OCI-LY3 (cell line): ENCODE measurements around the gene UBAC1.

Source experiments
- H2AFZ ChIP-seq: fragments of 200-600, 300-600 bp; shearing (Covaris generic); 2 replicates; pipeline ENCODE4 v1.6.0; 2014; ENCODE audit warnings: antibody characterized with exemption, low read depth, low read length
- H3K27ac ChIP-seq: fragments of 200-600, 300-600 bp; sonication (generic); 2 replicates; pipeline ENCODE4 v1.5.1; 2014; ENCODE audit warnings: mild to moderate bottlenecking, low read length, moderate library complexity, mixed read lengths
- H3K27me3 ChIP-seq: fragments of 200-600, 300-600 bp; sonication (generic); 2 replicates; pipeline ENCODE4 v1.6.1; 2014; ENCODE audit warnings: low read depth, low read length, mixed read lengths
- H3K36me3 ChIP-seq: fragments of 200-600, 300-600 bp; sonication (generic); replicated peaks from 2 replicates; pipeline ENCODE3; 2014; ENCODE audit warnings: low read depth, low read length, mixed read lengths
- H3K4me1 ChIP-seq: fragments of 300-600, 200-600 bp; sonication (generic); 2 replicates; pipeline ENCODE4 v1.6.1; 2014; ENCODE audit warnings: low read length, mixed read lengths
- H3K4me2 ChIP-seq: fragments of 200-600, 300-600 bp; sonication (generic); 2 replicates; pipeline ENCODE4 v1.6.1; 2014; ENCODE audit warnings: low read length, mixed read lengths
- H3K4me3 ChIP-seq: fragments of 300-600, 200-600 bp; sonication (generic); 2 replicates; pipeline ENCODE4 v1.5.1; 2014; ENCODE audit warnings: antibody characterized with exemption, mild to moderate bottlenecking, low read length, moderate library complexity
- H3K79me2 ChIP-seq: fragments of 300-600, 200-600 bp; shearing (Covaris generic); 2 replicates; pipeline ENCODE4 v1.6.1; 2014; ENCODE audit warnings: mild to moderate bottlenecking, low read length, mixed read lengths
- H3K9ac ChIP-seq: fragments of 300-600, 200-600 bp; shearing (Covaris generic); 2 replicates; pipeline ENCODE4 v1.6.0; 2014; ENCODE audit warnings: mild to moderate bottlenecking, low read length, moderate library complexity
- H3K9me3 ChIP-seq: fragments of 200-600, 300-600 bp; shearing (Covaris generic); 2 replicates; pipeline ENCODE4 v1.6.1; 2014; ENCODE audit warnings: low read length, mixed read lengths; ENCODE audit not compliant: insufficient read depth
- H4K20me1 ChIP-seq: fragments of 200-600, 300-600 bp; sonication (generic); 2 replicates; pipeline ENCODE4 v1.6.1; 2016; ENCODE audit warnings: low read length, mixed read lengths; ENCODE audit not compliant: insufficient read depth
- CTCF ChIP-seq: fragments of 200-600, 300-600 bp; sonication (generic); IDR thresholded peaks from 2 replicates; pipeline ENCODE4 v1.5.1; 2014; ENCODE audit warnings: antibody characterized with exemption, low read length, low read depth
- EZH2phosphoT487 ChIP-seq: fragments of 200-600 bp; shearing (Covaris generic); IDR thresholded peaks from 2 replicates; pipeline ENCODE4 v1.6.1; 2018; ENCODE audit warnings: antibody characterized with exemption, mixed run types, low read depth

Gene UBAC1

GRCh38 chr9:135908754-135909204 lies 52.4 kb downstream of the UBAC1 start:
- H3K4me1 ChIP-seq = peaks cover 20% of the 10 kb centered on the region
- H2AFZ ChIP-seq = no peak overlapping the region
- H3K27me3 ChIP-seq = no peaks in the 10 kb centered on the region
- peaks cover 3% of the 10 kb centered on the region; the same call in 1 of the 2 replicates for H3K9me3 ChIP-seq
- peak overlapping the region; percentile 90 for H3K4me2 ChIP-seq
- H3K79me2 ChIP-seq = peaks cover 35% of the 10 kb centered on the region
- no peaks in the 10 kb centered on the region for H4K20me1 ChIP-seq
- no peak overlapping the region for H3K9ac ChIP-seq
- no peak overlapping the region for H3K27ac ChIP-seq
- H3K36me3 ChIP-seq = peaks cover 53% of the 10 kb centered on the region
- H3K4me3 ChIP-seq = peak overlapping the region; percentile 87
- no peak for TF ChIP-seq EZH2phosphoT487
- no peak for TF ChIP-seq CTCF

DNA sequence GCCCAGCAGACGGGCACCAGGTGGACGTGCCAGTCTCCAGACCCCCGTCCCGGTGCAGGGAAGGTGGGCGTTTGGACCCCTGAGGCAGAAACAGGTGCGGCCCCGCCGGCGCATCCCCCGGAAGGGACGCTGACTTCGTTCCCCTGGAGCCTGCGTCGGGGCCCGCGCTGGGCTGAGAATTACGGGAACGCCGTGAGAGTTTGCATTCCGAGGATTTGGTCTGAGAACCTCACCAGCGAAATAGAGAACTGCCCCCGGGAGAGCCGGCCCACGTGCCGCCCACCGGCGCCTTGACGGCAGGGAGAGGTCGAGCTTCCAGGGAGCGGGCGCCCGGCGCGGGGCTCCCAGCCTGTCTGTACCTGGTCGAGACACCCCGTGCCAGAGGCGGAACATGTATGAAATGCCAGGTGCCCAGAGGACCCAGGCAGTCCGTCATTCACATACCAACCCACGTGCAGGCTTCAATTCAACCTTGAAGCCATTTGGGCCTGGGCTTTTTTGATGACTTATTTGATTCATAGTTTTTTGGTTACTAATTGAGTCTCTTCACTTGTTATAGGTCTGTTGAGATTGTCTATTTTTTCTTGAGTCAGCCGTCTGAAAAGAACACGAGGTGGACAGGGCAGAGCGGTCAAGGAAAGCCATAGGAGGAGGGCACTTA lies 53.0 kb downstream of the UBAC1 start:
- Histone ChIP-seq H3K27me3 (no peaks in the 10 kb centered on the region), H3K27ac (peak overlapping the region; percentile 12; the same call in 1 of the 2 replicates), H3K4me1 (peaks cover 20% of the 10 kb centered on the region), H4K20me1 (no peaks in the 10 kb centered on the region), H3K9ac (peak overlapping the region; percentile 64), H3K4me3 (peak overlapping the region; percentile 87), H3K36me3 (peaks cover 48% of the 10 kb centered on the region), H3K9me3 (no peaks in the 10 kb centered on the region), H3K4me2 (peak overlapping the region; percentile 90), H3K79me2 (peaks cover 41% of the 10 kb centered on the region), H2AFZ (no peak overlapping the region)
- TF ChIP-seq CTCF = no peak
- no peak for TF ChIP-seq EZH2phosphoT487

DNA sequence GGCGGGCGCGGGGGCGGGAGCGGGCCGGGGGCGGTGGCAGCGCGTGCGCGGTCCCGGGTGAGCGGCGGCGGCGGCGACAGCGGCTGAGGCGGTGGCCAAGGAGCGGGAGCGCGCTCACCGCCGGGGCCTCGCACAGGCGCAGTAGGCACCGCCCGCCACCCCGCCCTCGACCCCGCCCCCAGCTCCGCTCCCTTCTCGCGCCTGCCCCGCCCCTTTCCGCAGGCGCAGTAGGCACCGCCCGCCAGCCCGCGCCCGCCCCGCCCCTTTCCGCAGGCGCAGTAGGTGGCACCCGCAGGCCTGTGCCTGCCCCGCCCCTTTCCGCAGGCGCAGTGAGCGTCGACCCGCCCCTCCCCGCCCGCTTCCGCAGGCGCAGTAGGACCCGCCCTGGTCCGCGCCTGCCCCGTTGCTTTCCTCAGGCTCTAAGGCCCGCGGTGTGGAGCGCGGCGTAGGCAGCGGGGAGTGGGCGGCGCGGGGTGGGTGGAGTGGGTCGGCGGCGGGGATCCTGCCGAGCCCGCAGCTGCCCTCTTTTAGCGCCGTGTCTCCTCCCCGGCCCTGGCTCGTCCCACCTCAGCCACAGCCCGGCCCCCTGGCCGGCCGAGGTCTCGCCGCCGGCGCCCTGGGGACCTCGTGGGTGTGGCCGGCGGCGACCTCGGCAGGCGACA lies 53.6 kb downstream of the UBAC1 start, which contains the start of gene CAMSAP1:
CAMSAP1 (minus strand) TSS at position 116 of the 662 bp plus-strand sequence. CDS start 387 bp downstream, outside the sequence.
- Histone ChIP-seq H4K20me1 (no peaks in the 10 kb centered on the region), H3K36me3 (peaks cover 44% of the 10 kb centered on the region), H3K79me2 (peaks cover 47% of the 10 kb centered on the region), H3K27ac (peak within 1 kb of the TSS; percentile 12; the same call in 1 of the 2 replicates), H3K27me3 (no peaks in the 10 kb centered on the region), H2AFZ (no peak within 1 kb of the TSS), H3K4me3 (peak within 1 kb of the TSS; percentile 87), H3K4me1 (peaks cover 20% of the 10 kb centered on the region), H3K9ac (peak within 1 kb of the TSS; percentile 64), H3K9me3 (no peaks in the 10 kb centered on the region), H3K4me2 (peak within 1 kb of the TSS; percentile 90)
- TF ChIP-seq EZH2phosphoT487 (no peak), CTCF (no peak)

- Histone ChIP-seq H3K79me2 (peaks cover 52% of the 10 kb centered on the region), H4K20me1 (no peaks in the 10 kb centered on the region), H3K9me3 (no peaks in the 10 kb centered on the region), H3K27me3 (no peaks in the 10 kb centered on the region), H3K9ac (no peak overlapping the region), H3K4me1 (peaks cover 20% of the 10 kb centered on the region), H3K27ac (no peak overlapping the region), H2AFZ (no peak overlapping the region), H3K36me3 (peaks cover 40% of the 10 kb centered on the region), H3K4me3 (peak overlapping the region; percentile 51; the same call in 1 of the 2 replicates), H3K4me2 (peak overlapping the region; percentile 24; the same call in 1 of the 2 replicates)
- no peak for TF ChIP-seq CTCF
- no peak for TF ChIP-seq EZH2phosphoT487
Observed at GRCh38 chr9:135907006-135907430, 54.2 kb downstream of the UBAC1 start.
